GM19455 (cell line): ENCODE data around the gene UCHL5.

ENCODE experiments used
- ATAC-seq: cut with Tn5 transposase; IDR thresholded peaks from one replicate; pipeline ENCODE4 v1.9.1; 2021; ENCODE audit not compliant: unreplicated experiment

UCHL5 gene

DNA sequence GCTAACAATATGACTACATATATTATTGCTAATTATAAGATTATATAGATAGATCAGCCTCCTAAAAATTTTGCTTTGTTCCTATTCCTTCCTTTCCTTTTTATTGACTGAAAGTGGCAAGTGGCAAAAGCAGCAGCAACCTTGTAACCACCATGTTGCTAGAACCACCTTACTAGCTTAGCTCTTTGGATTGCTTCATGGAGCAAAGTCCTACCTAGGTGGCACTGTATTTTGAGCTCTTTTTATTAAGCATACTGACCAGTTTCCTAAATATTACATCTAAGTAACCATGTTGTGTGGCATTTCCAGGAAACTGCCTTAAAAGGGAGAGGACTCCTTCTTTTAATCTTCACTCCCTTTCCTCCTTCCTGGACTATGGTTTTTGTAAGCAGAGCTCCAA is 90.8 kb downstream of the UCHL5 start:
- no peak for ATAC-seq

DNA sequence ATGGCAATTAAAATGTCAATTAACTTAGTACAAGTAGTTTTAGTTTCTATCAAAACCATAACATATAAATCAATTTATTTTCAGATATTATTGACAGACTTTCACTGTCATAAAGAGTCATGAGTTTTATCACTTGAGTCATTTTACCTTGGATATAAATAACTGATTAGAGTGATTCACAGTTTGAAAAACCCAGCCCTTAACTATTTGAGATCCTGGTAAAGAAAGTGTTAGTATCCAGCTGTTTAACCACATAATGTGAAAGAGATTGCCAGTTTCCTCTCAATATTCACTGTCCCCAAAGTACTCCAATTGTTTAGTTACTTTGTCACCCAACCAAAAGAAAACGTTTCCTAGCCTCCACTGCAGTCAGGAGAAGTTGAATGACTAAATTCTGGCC is 91.3 kb downstream of the UCHL5 start:
- ATAC-seq = no peak

DNA sequence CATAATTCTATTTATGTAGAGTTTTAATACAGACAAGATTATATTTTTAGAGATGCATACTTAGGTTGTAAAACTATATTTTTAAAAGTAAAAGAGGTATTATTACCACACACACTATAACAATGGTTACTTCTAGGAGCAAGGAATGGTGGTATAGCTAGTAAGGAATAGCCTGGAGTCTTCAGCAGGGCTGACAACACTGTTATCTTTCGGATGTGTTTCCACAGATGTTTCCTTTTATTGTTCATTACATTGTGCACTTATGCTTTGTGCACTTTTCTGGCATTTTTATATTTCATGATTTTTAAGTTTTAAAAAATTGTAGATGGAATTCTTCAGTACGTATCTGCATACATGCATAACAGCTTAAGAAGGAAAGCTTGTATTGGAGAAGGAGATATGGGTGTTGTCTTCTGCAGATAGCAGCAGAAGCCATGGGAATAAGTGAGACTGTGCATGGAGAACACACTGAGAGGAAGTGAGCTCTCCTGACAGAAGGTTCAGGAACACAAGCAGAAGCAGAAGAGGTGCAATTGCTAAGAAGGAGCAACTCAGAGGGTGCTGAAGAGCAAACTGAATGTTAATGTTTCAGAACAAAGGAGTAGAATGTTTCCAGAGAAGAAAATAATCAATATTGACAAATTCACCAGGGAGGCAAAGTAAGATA is 91.8 kb downstream of the UCHL5 start:
- ATAC-seq = no peak

DNA sequence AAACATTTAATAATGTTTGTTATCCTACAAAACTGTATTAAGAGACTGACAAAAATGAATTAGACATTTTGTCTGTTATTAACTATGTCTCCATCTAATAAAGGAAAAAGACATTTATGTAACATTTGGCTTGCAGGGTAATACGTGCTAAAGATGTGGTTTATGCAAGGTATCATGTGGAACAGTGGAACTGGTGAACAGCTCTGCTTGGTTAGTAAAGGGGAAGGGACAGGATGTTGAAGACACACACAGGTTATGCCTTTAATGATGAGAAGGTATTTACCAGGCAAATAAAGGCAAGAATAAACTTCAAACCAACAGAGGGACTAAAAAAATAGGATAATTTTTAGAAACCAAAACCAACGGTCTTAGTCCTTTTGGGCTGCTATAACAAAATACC is 93.1 kb downstream of the UCHL5 start:
- ATAC-seq = no peak

DNA sequence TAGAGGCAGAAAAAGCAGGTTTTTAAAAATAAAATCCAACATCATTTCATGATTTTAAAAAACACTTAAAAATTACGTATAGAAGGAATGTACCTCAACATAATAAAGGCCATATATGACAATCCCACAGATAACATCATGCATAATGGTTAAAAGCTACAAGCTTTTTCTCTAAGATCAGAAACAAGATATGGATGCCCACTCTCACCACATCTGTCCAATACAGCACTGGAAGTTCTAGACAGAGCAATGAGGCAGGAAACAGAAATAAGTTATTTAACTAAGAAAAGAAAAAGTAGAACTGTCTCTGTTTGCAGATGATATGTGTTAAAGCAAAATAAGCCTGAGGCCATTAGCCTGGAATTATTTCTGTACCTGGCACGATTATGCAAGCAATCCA is 96.3 kb downstream of the UCHL5 start:
- ATAC-seq = no peak
